Kidney (tissue), 14 donors: ENCODE measurements around the gene SGCG. TPM values are rescaled to one million over a fixed set of nuclear protein-coding genes. Genes with fewer than 3 reads are reported as not detected.

Source experiments
- DNase-seq, 5 donors: peaks; one replicate each; pipeline ENCODE4 v3.0.0-alpha.2; 2013 to 2020
- FAIRE-seq: peaks from 2 replicates; lab custom pipeline; 2012; peaks lifted over from hg19 to GRCh38; lab: Jason Lieb, UNC
- H3K27ac ChIP-seq, 2 donors: one replicate each; pipeline ENCODE4 v1.7.0; 2013; ENCODE audit warnings: low read depth in 2 of 2, low read length in 2 of 2, inconsistent platforms in 1 of 2
- H3K27me3 ChIP-seq: one replicate; pipeline ENCODE4 v1.7.1; 2013; ENCODE audit warnings: low read length, inconsistent platforms; ENCODE audit not compliant: control insufficient read depth, insufficient read depth
- H3K36me3 ChIP-seq, 3 donors: one replicate each; pipeline versions ENCODE4 v1.7.0 to v1.7.1; 2013; ENCODE audit warnings: low read length in 3 of 3, control low read depth in 1 of 3, inconsistent platforms in 1 of 3; ENCODE audit not compliant: insufficient read depth in 3 of 3, control insufficient read depth in 2 of 3
- H3K4me1 ChIP-seq, 3 donors: one replicate each; pipeline versions ENCODE4 v1.7.0 to v1.7.1; 2013; ENCODE audit warnings: low read length in 3 of 3, inconsistent platforms in 1 of 3, low read depth in 1 of 3; ENCODE audit not compliant: control insufficient read depth in 2 of 3, insufficient read depth in 2 of 3
- H3K4me3 ChIP-seq, 3 donors: one replicate each; pipeline versions ENCODE4 v1.7.0 to v1.8.1; 2013; ENCODE audit warnings: low read length in 3 of 3, control low read depth in 1 of 3, inconsistent platforms in 1 of 3
- H3K9ac ChIP-seq, 3 donors: one replicate each; pipeline versions ENCODE4 v1.7.0 to v1.7.1; 2013; ENCODE audit warnings: low read length in 3 of 3, control low read depth in 1 of 3, inconsistent platforms in 1 of 3
- H3K9me3 ChIP-seq, 3 donors: one replicate each; pipeline versions ENCODE4 v1.7.0 to v1.7.1; 2013; ENCODE audit warnings: low read length in 3 of 3, control low read depth in 1 of 3, inconsistent platforms in 1 of 3; ENCODE audit not compliant: control insufficient read depth in 2 of 3, insufficient read depth in 1 of 3
- CTCF ChIP-seq: IDR thresholded peaks from 3 replicates; pipeline ENCODE4 v1.5.1; 2012; ENCODE audit warnings: mild to moderate bottlenecking, moderate library complexity, borderline replicate concordance; ENCODE audit not compliant: insufficient read depth; ENCODE audit errors: extremely low read depth
- intact Hi-C: fragments of 100-400 bp; cut with DNase I; formaldehyde crosslinking; loops from one replicate; pipeline ENCODE4 v1.11.1; 2022
- polyA plus RNA-seq: library from polyadenylated mRNA; stranded (reverse); fragments of 350-450 nt; fragmentation: Illumina TruSeq; extraction: RNeasy Lipid Tissue Mini Kit (QIAGEN cat#74804); gene quantifications from one replicate; pipeline ENCODE4 v1.2.3, GENCODE V29; 2014; ENCODE audit warnings: low read depth, low replicate concordance; ENCODE audit not compliant: insufficient read depth
- total RNA-seq: library from RNA; stranded (reverse); fragmentation: NEBNext Ultra II Directional; extraction: Animal tissue kit (Norgen Biotek cat#: 25700); gene quantifications from one replicate; pipeline ENCODE4 v1.2.1, GENCODE V29; 2021
- donor health status: control.
- donor health status: control.
- donor health status: control.
- donor health status: control.
- donor health status: control.
- donor health status: DM: yes; HTN: yes; CAD: no.
- donor health status: Normal renal cell carcinoma (clear cell type).

Gene SGCG
- total and polyA plus RNA-seq, 2 donors from 2014 or later = 0.50 TPM; not detected in 1

GRCh38 chr13:23347601-23348000 is 166.8 kb downstream of the SGCG start:
- H3K4me3 ChIP-seq = no peak overlapping the region
- H3K27me3 ChIP-seq = no peaks in the 10 kb centered on the region
- no peaks in the 10 kb centered on the region for H3K36me3 ChIP-seq
- H3K4me1 ChIP-seq = peaks cover 0 to 3% (median 0%) of the 10 kb centered on the region in 3 donors
- no peak overlapping the region for H3K9ac ChIP-seq
- FAIRE-seq (no peak), DNase-seq (no peak)
- no peaks in the 10 kb centered on the region for H3K9me3 ChIP-seq
- no peak overlapping the region for H3K27ac ChIP-seq
- intact Hi-C loops = no loop called here
- no peak for TF ChIP-seq CTCF

DNA sequence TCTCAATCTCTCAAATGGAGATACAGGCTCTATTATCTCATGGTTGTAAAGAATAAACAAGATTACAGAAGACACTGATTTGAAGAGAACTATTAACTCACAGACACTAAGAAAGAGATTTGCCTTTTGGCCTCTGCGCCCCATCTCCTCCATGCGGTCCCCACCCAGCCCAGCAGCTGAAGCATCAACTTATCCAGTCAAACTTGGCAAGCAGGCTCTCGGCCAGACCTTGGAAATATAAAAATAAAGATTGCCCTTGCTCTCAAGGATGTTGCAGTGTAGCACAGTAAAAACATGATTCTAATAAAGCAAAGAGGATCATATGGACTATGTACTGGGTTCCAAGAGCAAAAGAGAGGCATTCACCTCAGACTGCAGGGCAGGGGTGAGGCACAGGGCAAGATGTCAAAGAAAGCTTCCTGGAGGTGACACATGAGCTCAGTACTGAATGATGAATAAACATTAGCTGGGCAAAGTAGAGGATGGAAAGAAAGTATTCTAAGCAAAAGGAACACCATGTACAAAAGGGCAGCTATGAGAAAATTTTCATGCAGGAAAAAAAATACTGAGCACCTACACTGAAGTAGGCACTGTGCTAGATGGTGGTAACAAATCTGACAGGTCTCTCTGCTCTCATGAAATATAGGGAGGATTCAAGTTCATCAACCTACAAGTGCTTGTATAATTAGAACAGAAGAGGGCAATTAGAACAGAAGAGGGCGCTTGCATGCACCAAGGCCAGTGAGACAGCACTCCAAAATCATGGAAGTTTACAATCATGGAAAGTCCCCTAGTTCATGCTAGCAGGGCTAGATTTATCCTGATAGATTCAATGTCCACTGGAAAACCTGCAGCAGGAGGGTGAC is 167.7 kb downstream of the SGCG start:
- TF ChIP-seq CTCF = no peak
- H3K36me3 ChIP-seq = no peaks in the 10 kb centered on the region

DNA sequence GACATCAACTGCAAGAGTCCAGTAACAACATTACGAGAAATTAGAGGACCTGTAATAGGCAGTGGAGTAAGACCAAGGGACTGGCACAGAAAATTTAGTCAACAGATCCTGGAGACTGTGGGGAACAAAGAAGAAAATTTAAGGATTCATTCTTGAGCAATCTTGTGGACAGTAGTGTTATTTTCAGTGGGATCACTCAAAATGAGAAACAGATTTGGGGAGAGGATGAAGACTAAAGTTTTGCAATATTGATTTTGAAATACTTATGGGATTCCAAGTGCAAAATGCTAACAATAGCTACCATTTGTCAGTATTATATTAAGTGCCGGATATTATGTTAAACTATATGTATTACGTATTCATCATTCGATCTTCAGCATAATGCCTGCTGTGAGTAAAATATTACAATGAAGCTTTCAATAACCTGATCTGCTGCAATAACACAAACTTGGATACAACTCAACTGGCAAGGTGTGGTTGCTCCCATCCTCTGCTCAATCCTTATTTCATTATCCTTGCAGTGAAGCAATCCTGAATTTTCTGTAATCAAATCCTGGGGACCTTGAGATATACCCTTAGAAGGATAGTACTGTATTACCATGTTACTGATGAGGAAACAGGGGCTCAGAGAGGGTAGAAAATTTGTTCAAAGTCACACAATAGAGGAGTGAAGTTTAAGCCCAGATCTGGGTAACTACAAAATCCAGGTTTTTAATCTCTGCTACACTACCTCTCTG is 168.6 kb downstream of the SGCG start:
- no peak overlapping the region for H3K4me3 ChIP-seq
- no peak overlapping the region for H3K9ac ChIP-seq
- peaks cover 0 to 3% (median 0%) of the 10 kb centered on the region in 3 donors for H3K4me1 ChIP-seq
- intact Hi-C loops = no loop called here
- no peaks in the 10 kb centered on the region for H3K27me3 ChIP-seq
- FAIRE-seq (no peak), DNase-seq (no peak)
- H3K27ac ChIP-seq = no peak overlapping the region
- H3K9me3 ChIP-seq = no peaks in the 10 kb centered on the region
- H3K36me3 ChIP-seq = no peaks in the 10 kb centered on the region
- no peak for TF ChIP-seq CTCF

More for the DNA sequence above, 167.7 kb downstream of the SGCG start:
- intact Hi-C loops = no loop called here
- no peaks in the 10 kb centered on the region for H3K27me3 ChIP-seq
- DNase-seq (no peak), FAIRE-seq (no peak)
- no peaks in the 10 kb centered on the region for H3K9me3 ChIP-seq
- H3K9ac ChIP-seq = no peak overlapping the region
- H3K27ac ChIP-seq = no peak overlapping the region
- H3K4me3 ChIP-seq = no peak overlapping the region
- peaks cover 0 to 3% (median 0%) of the 10 kb centered on the region in 3 donors for H3K4me1 ChIP-seq
